HPDE6-E6E7 (cell line): ENCODE measurements around the gene KIF3B.
"Not testable (repeated sequence)": the region's sequence is repeated elsewhere in the genome, so short reads cannot be mapped to it uniquely, and the experiment has no call there.

Experiments
- DNase-seq: peaks from one replicate; pipeline ENCODE4 v3.0.0; 2011; ENCODE audit warnings: missing footprints; ENCODE audit errors: extremely low spot score

The KIF3B gene

DNA sequence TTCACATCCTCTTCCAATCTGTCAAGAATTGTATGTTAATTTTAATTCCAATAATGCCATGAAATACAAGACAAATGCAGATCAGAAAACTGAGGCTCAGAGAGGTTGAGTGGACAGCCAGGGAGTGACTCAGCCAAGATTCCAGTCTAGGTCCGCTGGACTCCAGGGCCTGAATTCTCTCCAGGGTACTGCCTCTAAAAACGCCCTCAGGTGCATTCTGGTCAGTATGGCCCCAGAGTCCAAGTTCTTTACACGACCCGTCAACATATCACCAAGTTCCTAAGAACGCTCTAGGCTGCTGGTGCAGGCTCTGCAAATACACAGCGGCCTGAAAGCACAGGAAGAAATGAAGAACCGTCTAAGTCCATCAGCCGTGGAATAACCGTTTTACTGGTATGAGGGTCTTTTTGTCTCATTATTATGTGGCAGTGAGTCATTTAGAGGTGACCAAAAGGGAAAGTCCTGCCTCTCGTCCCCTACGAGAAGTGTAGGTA, 80.0 kb downstream of the KIF3B start:
- peak; percentile 32 for DNase-seq

DNA sequence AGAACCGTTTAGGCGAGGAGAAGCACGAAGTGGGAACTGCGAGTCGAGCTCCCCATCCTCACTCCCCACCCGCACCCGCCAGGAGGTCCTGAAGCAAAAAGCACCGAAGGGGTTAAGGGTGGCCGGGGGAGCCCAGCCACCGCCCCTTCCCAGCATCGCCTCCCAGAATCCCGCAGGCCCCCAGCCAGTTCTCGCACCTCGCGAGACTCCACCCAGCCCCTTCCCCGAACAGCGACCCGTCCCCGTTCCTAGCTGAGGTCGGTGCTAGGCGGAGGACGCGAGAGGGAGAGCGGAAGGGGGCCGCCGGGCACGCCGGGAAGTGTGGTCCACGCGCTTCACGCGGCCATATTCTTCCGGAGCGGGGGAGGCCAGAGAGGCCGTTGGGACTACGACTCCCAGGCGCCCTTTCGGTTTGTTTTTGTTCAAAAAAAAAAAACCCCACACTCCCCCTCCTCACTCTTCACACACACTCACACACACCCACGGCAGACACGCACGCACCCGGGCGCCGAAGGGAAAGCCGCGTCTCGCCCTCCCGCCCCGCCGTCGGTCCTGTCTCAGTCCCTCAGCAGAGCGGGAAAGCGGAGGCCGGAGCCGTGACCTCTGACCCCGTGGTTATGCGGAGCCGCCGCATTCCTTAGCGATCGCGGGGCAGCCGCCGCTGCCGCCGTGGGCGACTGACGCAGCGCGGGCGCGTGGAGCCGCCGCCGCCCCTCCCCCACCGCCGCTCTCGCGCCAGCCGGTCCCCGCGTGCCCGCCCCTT, 80.6 kb downstream of the KIF3B start, which contains the start of gene ASXL1:
Gene ASXL1 (plus strand): TSS at position 463 of the 763 bp plus-strand sequence. CDS start 445 bp downstream, outside the sequence.
- peak; percentile 99 for DNase-seq

DNA sequence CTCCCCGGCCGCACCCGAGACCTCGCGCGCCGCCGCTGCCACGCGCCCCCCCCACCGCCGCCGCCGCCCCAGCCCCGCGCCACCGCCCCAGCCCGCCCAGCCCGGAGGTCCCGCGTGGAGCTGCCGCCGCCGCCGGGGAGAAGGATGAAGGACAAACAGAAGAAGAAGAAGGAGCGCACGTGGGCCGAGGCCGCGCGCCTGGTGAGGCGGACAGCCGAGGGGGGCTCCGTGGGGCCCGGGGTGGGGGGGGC, 81.1 kb downstream of the KIF3B start:
- DNase-seq = no peak

DNA sequence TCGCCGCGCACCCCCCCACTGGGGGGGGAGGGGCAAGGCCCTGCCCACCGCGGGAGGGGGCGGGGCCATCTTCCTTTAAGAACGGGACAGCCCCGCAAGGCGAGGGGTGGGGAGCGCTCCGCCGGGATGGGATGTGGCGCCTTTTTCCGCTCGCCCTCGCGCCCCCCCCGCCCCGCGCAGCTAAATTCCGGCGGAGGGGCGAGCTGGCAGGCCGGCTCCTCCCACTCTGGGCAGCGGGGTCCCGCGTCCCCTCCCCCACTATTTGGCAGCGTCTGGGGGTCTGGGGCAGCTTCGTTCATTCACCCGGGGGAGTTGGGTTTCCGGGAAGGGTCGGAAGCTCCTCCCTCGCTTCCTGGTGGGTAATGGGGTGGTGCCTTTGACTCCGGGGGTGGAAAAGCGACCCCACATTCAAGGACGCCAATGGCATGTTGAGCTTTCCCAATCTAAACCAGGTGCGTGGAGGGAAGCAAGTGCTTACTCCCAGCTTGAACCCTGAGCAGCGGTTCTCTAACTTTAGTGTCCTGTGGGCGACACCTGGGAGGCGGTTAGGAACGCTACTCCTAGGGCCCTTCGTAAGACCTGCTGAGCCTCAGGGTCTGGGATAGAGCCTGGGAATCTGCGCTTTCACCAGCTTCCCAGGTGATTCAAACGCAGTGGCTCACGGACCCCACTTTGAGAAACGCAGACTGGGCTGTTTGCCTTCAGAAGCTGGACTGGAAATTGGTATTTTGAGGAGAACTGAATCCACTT, 81.6 kb downstream of the KIF3B start:
- DNase-seq = peak; percentile 88

DNA sequence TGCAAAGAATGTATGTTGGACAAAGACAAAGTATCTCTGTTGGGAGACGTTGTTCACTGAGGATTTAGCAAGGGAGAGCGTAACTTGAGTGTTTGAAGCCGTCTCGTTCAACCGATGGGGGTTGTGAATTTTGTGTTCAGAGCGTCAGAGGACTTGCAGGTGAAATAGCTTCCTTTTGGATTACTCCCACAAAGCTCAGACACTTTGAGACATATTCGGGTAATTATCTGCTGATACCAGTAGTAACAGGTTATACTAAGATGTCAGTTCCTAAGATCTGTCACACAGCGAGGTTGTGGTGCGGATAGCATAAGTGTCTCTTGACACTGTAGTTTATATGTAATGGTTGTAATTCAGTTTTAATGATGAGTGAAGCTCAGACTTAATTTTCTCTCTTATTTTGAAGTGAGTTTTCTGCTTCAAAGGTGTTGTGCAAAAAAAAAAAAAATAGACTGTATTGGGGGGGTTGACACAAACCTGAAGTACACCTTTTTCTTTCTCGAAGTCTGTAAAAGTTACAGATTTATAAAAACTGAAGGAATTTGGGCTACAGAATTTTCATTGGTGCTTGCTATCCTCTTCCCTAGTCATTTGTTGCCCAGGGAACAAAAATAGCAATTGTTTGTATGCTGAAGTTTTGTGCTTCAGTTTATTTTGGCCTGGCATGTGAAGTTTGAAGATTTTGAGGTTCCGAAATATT, 82.3 kb downstream of the KIF3B start:
- no peak for DNase-seq

DNA sequence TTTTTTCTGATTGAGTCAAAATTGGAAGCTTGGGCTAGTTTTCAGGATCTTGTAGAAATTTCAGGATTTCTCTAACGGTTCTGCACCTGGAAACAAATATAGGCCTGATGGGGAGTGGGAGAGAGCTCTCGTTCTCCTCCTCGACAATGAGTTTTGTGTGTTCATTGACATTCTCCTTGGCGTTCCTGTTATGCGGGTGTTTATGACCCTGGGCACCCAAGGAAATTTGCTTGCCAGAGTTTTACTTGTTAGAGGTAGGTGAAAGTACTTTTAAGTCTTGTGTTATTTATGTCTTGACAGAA, 82.8 kb downstream of the KIF3B start:
- DNase-seq = no peak

DNA sequence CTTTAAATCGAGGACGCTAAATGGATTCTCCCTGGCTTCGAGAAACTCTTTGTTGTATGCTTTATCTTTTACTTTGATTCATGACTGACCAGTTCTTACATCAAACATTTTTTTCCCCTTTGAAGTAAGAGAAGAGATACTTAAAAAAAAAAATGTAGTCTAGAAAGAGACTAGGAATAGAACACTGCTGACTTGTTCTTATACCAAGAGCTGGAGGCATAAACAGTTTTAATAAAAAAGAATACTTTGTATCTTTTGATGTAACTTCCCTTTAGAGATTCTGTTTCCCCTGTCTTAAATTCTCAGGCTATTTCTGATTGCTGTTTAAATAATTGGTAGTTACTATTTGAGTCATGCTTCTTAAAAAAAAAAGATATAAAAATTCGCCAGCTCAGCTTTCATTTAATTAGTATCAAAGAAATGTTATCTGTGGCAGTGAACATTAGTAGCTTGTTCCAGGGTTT, 85.5 kb downstream of the KIF3B start:
- DNase-seq = no peak

DNA sequence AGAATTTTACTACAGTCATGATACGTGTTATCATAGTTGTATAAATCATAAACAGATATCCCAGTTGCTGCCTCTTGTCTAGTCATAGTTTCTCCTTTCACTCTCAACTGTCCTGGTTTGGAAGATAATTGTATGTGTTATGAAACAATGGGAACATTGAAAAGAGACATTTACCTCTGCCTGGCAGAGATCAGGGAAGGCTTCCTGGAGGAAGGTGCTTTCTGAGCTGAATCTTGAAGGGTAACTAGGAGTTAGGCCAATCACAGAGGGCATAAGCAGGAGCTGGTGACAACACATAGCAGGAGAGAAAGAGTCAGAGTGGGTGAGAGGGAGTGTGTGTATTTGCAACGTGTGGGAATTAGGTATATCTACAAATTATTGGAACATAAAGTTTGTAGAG, 86.0 kb downstream of the KIF3B start:
- no peak for DNase-seq

DNA sequence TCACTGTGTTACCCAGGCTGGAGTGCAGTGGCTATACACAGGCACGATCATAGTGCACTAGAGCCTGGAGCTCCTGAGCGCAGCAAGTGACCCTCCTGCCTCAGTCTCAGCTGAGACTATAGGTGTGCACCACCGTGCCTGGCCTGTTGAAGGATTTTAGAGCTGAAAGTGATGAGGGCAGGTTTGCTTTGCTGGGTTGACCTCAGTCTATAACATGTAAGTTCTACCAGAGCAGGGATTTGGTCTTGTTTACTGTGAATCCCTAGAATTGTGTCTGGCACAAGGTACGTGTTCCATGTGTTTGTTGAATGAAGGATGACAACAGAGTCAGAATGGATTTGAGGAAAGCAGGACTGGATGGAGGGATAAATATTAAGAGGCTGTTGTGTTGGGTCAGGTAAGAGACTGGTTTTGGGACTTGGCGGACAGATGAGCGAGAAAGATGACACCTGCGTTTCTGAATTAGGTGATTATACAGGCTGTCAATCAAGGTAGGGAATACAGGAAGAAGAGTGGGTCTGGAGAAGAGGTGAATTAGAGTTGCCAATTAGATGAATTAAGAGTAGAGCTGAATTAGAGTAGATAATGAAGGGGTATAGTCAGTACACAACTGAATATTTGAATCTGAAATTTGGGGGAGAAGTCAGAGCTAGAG, 87.2 kb downstream of the KIF3B start:
- DNase-seq = no peak

DNA sequence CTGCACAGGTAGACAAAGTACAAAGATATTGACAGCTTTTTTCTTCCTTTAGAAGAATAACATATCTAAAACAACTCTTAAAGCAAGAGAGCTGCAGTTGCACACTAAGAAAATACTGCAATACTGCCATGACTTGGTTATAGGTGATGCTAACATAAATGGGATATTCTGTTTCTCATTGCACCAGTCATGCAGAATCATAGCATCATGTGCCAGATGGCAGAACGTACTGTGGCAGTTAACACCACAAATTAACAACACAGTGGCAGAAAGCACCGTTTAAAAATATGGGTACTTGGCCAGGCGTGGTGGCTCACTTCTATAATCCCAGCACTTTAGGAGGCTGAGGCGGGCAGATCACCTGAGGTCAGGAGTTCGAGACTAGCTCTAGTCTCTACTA, 88.1 kb downstream of the KIF3B start:
- DNase-seq = no peak

DNA sequence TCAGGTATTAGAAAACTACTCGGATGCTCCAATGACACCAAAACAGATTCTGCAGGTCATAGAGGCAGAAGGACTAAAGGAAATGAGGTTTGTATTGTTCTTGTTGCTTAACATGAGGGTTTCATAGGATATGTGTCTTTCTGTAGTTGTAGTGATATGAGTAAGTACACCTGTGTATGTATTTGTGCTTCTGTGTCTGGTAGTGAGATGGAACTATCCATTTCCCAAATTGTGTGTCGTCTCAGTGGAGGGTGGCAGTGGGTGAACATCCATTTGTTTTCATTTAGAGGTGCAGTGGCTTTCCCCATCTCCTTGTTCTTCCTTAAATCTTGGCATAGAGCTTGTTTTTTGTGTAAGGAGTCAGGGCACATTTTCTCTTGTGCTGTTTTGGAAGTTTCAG, 88.9 kb downstream of the KIF3B start:
- no peak for DNase-seq

DNA sequence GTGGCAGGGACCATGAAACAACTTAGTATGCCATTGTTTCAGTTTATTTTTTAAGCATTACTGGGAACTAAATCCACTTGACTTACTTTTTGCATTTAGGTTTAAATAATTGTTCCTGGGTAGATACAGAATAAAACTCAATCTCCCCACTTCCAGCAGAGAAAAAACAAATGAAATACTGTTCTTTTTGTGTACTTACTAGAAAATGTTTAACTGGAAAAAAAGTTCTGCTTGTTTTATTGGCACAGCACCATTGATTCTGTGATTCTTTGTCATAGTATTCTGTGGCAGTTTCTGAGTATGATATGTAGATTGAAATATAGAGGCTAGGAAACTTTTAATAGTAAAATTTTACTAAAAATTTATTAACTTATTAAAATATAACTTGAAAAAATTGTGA, 90.9 kb downstream of the KIF3B start:
- no peak for DNase-seq

DNA sequence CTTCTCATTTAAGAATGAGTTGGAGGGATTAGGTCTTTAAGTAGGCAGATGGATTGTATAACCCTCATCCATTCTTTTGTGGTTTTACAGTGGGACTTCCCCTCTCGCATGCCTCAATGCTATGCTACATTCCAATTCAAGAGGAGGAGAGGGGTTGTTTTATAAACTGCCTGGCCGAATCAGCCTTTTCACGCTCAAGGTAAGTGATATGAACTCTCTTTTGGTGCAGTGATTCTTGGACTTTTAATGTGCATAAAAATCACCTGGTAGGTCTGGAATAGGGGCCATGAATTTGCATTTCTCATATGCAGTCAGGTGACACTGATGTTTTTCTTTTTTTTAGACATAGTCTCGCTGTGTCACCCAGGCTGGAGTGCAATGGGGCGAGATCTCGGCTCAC, 91.5 kb downstream of the KIF3B start:
- DNase-seq = no peak

DNA sequence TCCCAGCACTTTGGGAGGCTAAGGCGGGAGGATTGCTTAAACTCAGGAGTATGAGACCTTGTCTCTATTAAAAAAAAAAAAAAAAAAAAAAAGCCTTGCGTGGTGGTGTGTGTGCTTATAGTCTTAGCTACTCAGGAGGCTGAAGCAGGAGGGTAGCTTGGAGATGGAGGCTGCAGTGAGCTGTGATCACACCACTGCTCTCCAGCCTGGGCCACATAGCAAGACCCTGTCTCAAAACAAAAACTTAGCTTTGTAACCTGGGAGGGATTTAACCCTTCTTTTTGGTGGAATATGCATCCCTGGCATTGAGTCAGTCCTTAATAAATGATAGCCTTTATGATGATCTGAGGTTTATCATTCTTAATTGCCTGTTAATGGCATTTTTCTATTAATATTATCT, 93.4 kb downstream of the KIF3B start:
- no peak for DNase-seq

DNA sequence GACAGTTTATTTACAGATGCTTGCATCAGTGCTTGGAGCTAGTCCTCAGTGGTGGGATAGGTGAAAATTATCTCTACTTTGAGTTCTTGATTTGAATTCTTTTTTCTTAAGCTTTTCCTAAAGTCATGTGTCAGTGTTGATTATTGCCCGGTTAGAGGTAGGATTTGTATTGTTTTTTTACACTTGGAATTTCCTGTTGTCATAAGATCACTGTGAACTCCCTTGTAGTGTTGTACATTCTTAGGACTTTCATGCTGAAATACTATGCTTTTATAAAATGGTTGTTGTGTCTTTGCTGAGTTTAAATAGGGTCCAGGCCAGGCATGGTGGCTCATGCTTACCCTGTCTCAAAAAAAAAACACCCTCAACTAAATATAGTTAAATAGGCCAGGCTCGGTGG, 101.0 kb downstream of the KIF3B start:
- DNase-seq = no peak

DNA sequence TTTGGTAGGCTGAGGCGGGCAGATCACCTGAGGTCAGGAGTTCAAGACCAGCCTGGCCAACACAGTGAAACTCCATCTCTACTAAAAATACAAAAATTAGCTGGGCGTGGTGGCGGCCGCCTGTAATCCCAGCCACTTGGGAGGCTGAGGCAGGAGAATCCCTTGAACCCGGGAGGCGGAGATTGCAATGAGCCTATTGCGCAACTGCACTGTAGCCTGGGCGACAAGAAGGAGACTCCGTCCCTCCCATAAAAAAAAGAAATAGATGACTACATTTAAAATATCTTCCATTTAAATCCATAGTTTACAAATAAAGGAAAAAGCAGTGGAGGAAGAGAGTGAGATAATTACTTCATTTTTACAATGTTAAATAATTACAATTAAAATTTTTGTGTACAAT, 102.6 kb downstream of the KIF3B start:
- DNase-seq = not testable (repeated sequence)

DNA sequence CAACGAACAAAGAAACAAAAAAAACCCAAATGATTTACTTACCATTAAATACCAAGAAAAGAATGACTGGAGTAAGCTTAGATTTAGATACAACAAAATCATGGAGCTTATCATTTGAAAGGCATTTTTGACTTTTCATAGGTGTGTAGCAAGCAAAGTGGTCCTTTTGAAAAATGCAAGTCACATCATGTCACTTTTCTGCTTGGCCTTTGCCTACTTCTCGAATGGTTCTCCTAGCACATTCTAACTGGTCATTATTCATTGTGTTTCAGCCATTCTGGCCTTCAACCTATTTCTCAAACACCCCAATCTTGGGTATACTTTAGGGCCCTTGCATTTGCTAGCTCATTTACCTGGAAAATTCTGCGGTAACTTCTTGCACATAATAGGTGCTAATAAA, 103.3 kb downstream of the KIF3B start:
- DNase-seq = no peak

DNA sequence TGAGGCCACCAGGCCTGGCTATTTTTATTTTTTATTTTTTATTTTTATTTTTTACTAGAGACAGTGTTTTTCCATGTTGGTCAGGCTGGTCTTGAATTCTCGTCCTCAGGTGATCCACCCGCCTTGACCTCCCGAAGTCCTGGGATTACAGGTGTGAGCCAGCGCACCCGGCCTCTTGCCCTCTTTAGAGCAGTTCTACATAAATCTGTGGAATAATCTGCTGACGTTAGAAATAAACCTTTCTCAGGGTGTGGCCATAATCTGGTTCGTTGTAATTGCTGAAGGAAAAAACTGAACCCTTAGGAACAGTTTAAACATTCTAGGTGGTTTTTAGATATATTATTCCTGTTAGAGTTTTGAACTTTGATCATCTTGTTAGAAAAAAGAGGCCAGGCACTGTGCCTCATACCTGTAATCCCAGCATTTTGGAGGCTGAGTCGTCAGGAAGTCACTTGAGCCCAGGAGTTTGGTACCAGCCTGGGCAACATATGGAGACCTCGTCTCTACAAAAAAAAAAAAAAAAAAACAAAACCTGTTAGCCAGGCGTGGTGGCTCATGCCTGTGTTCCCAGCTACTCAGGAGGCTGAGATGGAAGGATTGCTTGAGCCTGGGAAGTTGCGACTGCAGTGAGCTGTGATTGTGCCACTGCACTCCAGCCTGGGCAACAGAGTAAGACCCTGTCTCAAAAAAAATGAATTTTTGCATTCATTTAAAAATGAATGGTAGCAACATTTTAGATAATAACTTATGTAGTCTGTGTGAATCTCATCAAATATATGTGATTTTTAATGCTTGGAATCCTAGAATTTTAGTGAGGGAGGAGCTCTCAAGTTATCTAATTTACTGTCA, 104.9 kb downstream of the KIF3B start:
- DNase-seq = no peak

DNA sequence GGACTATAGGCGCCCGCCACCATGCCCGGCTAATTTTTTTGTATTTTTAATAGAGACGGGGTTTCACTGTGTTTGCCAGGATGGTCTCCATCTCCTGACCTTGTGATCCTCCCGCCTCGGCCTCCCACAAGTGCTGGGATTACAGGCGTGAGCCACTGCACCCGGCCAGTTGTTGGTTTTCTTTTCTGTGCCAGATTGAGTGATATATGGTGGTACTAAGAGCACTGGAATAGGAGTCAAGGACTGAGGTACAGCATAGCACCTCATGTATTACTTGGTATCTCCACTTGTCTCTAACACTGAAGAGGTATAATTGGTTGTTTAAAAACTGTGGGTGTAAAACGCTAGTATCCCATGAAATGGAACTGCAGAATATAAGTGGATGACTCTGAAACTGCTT, 106.0 kb downstream of the KIF3B start:
- not testable (repeated sequence) for DNase-seq
